SHP77 (cell line): ENCODE results near the gene RRP1B.
"Not testable (repeated sequence)": the region's sequence is repeated elsewhere in the genome, so short reads cannot be mapped to it uniquely, and the experiment has no call there.

Experiments used
- DNase-seq, 2 experiments: peaks; one replicate each; lab custom pipeline; 2025; lab: John Stamatoyannopoulos, UW

RRP1B gene

DNA sequence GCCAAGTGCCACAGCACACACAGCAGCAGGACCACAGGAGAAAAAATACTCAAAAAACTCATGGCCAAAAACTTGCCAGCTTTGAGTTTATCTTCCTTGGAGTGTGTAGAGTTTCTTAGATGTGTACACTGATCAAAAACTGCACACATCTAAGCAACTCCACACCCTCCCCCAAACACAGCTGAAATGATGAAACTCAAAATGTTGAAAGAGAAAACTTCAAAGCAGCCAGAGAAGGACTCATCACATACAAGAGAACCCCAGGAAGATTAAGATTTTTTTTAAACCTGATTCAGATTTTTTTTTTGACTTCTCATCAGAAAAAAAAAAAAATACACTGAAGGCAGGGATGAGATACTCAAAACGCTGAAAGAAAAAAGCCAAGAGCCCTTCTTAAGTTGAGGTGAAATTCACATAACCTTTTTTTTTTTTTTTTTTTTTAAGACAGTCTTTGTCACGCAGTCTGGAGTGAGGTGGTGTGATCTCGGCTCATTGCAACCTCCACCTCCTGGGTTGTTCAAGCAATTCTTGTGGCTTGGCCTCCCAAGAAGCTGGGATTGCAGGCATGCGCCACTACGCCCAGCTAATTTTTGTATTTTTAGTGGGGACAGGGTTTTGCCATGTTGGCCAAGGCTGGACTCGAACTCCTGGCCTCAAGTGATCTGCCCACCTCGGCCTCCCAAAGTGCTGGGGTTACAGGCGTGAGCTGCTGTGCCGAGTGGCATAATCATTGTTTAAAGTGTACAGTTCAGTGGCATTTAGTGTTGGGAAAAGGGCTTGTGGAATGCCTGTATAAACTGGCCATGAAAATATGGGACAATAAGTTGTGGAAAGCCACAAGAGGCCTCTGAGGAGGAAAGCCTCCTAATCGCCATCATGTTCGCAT, 38.6 kb downstream of the RRP1B start:
- DNase-seq, result no peak

DNA sequence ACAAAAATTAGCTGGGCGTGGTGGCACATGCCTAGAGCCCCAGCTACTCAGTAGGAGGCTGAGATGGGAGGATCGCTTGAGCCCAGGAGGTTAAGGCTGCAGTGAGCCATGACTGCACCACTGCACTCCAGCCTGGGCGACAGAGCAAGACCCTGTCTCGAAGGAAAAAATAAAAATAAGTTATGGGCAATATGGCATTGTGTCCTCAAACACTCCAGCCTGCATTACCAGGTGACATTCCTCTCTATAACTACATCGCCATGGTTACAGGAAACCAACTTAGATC, 40.1 kb downstream of the RRP1B start:
- not testable (repeated sequence) for DNase-seq

DNA sequence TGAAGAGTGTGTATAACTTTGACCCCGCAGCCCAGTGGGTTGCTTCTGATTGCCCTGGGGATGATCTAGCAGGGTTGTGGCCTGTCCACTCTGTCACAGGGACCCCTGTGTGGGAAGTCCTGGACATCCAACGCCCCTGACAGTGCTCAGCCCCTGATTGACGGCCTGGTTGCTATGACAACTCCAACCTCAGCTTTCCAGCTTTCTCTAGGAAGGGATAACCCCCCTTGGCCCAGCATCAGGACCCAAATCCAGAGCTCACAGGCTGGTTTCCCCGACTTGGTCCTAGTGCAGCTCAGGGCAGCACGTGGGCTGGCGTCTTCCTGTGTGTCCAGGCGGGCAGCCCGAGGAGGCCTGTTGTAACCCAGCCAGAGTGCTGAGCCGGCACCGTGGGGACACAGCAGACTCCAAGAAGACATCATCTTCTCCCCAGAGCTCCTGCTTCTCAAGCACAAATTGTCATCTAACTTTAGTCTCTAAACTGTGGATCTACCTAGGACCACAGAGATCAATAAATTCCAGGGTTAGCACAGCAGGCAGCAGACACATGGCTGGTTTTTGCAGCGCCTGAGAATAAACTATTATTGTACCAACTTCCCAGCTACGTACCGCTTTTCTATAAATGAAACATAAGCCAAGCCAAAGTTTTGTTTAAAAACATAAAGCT, 40.7 kb downstream of the RRP1B start:
- DNase-seq, result no peak

DNA sequence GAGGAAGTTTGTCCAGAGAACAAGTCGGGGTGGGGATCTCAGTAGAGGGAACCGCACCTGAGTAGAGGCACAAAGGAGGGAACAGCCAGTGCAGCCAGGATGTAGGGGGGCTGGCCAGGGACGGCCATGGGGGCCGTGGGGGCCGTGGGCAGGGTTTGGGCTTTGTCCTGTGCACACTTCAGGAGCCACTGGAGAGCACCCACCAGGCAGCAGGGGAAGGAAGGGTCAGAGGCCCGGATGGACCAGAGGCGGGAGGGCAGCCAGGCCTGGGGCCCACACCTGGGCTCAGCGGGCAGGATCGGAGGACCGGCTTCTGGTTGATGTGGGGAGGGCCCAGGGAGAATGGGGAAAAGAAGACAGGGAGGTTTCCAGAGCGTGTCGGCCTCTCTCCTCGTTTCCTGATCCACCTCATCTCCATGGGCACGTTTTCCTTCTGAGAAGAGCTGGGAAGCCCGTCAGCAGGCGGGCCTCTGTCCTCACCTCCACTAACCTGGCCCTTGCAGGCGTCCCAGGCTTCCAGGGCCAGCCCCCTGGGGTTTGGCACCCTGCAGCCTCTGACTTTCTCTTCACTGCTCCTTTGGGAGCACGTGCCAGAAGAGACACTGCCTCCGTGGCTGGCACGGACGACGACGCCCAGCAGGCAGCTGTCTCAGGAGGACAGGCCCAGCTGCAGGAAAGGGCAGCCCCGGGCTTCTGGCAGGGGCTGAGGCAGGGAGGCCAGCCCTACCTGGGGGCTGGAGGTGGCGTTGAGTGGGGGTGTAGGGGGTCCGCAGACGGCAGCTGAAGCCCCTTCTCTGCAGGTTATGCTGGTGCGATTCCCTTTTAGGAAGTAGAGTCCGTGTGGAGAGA, 42.8 kb downstream of the RRP1B start:
- no peak for DNase-seq

DNA sequence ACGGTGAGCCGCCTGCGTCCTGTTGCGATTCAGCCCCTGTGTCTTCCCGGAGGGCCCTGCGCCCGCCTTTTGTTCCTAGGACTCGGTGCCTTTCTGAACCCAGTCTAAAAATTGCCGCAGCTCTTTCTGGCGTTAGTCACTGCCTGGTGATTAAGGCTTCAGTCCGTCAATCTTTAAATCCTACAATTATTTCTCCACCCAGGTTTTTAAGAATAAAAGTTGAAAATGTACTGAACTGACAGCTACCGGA, 43.4 kb downstream of the RRP1B start:
- DNase-seq, result no peak

DNA sequence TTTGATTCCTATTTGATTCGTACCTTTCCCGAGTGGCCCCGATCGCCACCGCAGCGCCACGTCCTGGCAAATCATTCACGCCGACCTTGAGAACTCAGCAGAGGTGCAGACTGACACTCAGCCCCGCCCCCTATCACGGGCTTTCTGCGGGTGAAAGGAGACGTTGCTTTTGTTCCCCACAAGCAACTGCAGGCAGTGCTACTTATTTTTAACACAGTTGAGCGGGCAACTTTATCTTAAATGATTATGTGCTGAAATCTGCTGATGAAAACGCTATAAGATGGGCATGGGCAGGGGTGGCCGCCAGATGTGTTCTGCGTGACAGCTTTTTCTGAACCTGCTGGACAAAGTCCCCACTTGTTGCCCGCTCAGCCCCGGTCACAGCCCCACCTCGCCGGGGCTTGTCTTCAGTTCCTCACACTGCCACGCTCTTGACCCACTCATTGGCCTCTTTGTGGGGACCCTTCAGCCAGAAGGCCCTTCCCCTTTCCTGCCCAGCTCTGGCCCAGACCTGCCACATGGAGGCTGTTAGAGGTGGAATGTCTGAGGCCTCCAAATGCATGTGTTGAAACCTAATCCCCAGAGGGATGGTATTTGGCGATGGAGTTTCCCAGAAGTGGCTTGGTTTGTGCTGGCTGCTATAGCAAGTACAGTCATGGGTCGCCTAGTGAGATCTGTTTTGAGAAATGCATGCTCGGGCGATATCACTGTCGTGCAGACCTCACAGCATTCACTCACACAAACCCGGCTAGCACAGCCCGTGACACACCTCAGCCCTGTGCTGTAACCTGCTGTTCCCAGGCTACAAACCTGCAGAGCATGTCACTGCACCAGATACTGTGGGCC, 43.9 kb downstream of the RRP1B start:
- no peak for DNase-seq

DNA sequence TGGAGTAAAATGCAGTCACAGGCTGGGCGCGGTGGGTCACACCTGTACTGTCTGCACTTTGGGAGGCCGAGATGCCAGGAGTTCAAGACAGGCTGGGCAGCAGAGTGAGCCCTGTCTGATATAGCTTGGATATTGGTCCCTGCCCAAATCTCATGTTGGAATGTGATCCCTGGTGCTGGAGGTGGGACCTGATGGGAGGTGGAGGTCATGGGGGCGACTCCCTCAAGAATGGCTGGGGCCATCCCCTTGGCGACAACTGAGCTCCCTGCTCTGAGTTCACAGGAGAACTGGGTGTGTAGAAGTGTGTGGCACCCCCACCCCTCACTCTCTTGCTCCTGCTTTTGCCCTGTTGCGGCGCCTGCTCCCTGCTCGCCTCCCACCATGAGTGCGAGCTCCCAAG, 48.1 kb downstream of the RRP1B start:
- no peak for DNase-seq

DNA sequence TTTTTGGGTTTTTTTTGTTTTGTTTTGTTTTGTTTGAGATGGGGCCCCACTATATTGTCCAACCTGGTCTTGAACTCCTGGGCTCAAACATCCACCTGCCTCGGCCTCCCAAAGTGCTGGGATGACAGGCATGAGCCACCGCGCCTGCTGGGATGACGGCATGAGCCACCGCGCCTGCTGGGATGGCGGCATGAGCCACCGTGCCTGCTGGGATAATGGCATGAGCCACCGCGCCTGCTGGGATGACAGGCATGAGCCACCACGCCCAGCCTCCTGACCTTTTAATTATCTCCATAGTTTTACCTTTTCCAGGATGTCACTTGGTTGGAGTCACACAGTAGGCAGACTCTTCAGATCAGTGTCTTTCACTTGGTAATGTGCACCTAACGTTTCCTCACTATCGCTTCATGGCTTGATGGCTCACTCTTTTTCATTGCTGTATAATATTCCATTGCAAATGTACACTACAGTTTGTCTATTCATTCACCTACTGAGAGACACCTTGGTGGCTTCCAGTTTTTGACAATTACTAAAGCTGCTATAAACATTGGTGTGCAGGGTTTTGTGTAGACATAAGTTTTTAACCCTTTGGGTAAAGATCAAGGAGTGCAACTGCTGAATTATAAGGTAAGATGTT, 49.5 kb downstream of the RRP1B start:
- no peak for DNase-seq

DNA sequence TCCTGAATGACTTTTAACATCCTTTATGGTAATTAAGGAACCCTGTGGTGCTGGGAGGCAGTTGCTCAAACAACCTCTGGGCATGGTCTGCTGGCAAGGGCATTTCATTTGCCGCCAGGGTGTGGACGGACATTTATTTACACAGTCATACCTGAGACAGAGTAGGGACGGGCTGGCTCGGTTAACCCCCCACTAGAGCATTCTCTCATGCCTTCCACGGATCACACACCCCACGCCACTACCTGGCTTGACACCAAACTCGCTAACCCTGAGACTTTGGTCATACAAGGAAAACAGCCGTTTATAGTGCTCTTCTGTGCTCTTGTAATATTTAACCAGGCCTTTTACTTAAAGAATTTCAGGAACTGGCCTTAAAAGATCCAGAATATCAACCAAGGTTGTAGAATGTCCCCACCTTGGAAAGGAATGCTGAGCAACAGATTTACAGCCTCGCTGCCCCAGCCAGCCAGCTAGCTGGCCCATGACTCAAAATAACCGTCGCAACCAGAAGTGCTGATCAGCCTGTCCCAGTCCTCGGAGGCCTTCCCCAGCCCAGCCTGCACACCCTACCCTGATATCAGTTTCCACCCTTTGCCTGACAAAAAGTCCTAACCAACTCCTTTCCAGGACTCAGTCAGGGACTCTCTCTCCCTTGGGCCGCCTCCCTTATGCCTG, 53.0 kb downstream of the RRP1B start:
- DNase-seq, result peak in 1 of 2 experiments; percentile 9

DNA sequence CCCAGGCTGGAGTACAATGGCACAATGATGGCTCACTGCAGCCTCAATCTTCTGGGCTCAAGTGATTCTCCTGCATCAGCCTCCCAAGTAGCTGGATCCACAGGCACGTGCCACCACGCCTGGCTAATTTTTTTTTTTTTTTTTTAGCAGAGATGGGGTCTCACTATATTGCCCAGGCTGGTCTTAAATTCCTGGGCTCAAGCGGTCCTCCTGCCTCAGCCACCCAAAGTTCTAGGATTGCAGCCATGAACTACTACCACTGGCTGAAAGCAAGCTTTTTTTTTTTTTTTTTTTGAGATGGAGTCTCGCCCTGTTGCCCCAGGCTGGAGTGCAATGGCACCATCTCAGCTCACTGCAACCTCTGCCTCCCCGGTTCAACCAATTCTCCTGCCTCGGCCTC, 53.8 kb downstream of the RRP1B start:
- not testable (repeated sequence) for DNase-seq

DNA sequence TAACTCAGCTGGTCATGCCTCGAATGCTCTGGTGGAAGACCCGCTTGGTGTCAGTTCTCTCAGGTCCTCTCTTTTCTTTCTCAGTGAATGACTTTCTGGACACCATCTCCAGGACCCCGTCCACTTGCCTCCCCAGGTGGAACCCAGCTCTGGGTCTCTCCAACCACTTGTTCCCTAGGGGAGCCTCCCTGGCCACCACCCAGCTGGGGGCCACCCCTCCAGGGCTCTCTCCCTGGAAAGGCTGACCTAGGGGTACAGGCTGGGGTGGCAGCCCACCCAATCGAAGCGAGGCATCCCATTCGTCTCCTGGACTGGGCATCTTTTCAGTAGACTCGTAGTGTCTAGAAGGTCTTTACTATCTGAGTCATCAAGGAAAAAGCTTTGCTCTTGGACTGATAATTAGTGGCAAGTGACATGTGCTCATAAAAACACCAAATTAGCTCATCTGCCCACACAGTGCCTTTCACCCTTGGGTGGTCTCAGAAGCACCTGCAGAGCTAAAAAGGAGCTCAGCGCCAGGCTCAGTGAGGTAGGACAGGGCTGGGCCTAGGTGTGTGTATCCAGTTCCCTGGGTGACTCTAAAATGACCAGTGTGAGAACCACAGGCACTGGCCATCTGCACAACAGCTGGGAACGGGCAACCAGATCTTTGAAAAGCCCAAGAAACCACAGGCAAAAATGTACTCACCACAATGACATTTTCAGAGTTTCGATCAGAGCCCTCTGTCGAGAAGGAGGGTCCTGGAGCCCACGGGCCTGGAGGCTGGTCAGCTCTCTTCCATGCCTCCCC, 57.2 kb downstream of the RRP1B start:
- no peak for DNase-seq

DNA sequence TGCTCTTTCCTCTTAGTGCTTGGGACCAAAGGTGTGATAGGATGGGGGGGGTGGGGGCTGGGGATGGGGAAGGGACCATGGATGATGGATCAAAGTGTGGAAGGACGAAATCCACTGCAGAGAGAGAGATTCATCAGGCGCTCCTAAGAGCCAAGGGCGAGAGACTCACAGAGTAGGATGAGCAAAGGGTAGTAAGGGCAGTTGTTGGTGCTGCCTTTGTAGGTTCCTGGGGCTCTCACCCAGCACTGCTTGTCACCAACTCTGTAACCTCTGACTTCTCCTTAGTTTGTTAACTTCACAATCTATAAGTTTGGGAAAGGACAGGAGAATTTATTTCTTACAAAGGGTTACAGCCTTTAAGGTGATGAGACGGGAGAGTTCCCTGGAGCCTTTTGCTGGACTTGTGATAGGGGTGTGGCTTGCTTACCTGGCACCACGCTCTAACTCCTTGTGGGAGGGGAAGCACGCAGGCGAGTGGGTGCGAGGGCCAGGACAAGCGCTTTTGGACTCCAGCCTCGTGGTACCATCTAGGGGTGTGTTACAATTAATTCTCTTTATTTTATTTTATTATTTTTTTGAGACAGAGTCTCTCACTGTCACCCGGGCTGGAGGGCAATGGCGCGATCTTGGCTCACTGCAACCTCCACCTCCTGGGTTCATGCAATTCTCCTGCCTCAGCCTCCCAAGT, 58.0 kb downstream of the RRP1B start:
- DNase-seq, result no peak

DNA sequence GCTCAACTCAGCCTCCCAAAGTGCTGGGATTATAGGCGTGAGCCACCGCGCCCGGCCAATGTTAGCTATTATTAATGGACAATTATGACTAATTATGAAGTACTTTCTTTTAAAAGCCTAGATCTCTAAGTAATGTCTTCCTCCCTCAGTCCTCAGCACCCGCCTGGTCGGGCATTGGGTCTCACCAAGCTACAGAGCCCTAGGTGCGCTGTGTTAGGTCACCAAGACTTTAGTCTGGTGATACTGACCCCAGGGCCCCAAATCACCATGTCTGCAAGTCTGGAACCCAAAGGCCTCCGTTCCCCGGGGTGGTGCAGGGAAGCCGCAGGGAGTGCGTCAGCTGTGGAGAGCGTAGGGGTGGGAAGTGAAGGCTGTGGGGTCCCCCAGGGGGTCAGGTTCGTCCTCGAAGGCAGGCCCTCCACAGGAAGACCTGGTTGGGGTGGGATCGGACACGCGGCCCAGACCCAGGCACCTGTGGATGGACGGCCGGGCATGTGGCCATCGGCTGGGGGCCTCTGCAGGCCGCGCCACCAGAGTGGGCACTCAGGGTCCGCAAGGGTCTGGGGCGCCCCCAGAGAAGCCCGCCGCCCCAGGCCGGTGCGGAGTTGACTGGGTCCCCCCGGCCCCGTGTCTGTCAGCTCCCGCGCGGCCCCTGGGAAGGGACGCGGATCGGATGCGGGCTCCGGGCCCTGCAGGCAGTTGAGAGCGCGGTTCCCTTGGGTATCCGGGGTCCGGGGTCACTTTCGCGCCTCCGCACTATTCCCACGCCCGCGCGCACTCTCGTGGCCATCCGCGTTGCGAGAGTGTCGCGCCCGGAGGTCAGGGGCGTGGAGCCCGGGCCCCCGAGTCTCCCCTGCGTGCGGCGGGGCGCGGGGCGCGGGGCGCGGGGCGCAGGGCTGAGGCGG, 58.9 kb downstream of the RRP1B start:
- no peak for DNase-seq

DNA sequence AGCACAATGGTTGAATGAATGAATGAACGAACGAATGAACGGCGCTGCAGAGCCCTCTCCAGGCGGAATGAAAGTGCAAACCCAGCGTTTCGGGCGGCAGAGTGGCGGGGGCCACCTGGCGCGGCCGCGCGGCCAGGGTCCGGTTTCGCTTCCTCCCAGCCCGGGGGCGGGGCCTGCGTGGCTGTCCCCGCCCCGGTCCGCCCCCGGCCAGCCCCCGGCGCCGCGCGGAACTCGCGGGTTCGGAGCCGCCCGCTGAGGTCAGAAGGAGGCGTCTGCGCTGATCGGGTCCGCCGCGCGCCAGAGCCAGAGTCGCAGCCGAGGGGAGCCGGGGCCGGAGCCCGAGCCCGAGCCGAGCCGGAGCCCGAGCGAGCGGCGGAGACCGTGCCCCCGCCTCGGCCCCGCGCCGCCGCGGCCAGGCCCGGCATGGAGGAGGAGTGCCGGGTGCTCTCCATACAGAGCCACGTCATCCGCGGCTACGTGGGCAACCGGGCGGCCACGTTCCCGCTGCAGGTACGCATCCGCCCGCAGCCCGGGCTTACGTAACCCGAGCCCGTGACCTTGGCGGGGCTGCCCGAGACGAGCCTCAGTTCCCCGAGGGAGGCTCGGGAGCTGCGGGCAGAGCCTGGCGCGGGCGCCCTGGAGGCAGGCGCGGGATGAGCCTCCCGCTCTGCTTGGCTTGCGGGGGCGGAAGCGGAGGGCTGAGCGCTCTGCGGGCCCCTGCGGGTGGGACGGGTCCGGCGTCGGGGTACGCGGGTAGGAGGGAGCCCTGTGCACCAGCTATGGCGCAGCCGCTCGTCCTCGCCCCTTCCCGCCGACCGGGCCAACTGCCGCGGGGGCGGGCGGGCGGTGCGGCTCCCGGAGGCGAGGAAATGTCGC, 59.8 kb downstream of the RRP1B start, which contains the start of gene PDXK:
PDXK (plus strand) TSS at position 258 of the 876 bp plus-strand sequence; CDS start at position 424, 166 bp downstream.
- DNase-seq, result peak; percentile 48 to 60

DNA sequence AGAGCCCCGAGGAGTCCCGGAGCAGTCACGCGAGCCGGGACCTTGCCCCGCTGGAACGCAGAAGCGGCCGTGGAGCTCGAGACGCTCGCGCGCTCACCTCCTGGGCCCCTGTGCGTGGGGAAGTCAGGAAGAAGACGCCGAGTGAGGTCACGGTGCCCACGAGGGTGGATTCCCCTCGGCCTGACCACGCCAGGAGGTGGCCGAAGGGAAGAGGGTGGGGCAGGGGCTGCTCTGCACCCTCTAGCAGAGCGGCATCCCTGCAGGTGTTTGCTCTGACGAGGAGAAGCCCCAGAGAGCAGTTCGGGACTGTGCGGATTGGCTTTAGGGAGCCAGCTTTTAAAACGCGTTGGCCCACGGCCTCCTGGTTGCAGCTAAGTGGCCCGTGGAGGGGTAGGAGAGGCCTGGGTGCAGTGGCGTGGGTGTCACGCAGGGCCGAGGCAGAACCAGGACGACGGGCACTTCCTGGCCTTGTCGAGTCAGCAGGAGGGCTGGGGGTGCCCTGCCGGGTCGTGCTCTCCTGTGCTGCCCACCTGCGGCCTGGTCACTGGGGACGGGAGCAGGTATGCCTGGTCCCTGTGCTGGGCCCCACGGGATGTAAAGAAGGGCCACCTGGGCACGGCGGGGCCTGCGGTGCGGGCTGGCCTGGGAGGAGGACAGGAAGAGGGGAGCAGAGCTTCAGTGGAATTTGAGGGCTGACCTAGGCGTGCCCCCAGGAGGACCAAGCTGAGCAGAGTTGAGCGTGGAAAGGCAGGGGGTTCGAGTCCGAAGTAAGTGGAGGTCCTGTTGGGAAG, 60.6 kb downstream of the RRP1B start:
- peak in 1 of 2 experiments; percentile 16 for DNase-seq

DNA sequence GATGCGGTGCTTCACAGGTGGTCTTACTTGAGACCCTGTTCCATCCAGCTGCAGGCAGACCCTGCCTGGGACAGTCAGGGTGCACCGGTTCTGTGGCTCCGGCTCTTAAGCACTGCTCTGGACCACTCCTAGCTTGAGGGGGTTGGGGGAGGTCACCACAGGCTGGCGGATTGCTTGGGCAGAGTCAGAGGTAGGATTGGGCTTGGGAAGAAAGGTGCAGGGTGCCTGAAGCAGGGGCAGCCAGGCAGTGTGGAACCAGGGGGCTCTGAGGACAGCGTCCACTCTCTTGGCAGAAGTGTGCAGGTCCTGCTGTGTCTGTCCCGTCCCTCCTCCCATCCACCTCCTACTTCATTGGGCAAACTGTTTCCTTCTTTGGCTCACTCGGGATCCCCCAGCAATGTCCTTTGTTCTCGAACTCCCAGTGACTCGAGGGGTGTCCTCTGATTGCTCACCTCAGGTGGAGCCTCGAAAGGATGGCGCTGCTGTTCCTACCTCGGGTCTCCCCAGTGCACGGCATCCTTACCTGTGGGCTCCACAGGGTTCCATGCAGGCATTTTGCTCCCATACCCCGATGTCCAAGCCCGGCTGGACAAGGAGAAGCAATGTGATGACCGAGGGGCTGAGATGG, 61.3 kb downstream of the RRP1B start:
- DNase-seq, result no peak
